Dendritic cell treated with granulocyte-macrophage colony-stimulating factor and Interleukin-4, amounts not matched to agents 40 ng/mL and 50 ng/mL, for 4 days (primary cell): ENCODE results near the gene ADSS1.

Source experiments
- H3K27ac Mint-ChIP-seq: one replicate; pipeline ENCODE4 v1.8.0; 2022; ENCODE audit warnings: mild to moderate bottlenecking, mixed read lengths
- H3K27me3 Mint-ChIP-seq: one replicate; pipeline ENCODE4 v1.8.0; 2022; ENCODE audit warnings: mild to moderate bottlenecking, mixed read lengths
- H3K36me3 Mint-ChIP-seq: one replicate; pipeline ENCODE4 v1.8.0; 2022; ENCODE audit warnings: low read depth, mixed read lengths
- H3K4me1 Mint-ChIP-seq: one replicate; pipeline ENCODE4 v1.8.0; 2022; ENCODE audit warnings: low read depth, mixed read lengths
- H3K4me3 Mint-ChIP-seq: one replicate; pipeline ENCODE4 v1.8.0; 2022; ENCODE audit warnings: mild to moderate bottlenecking, moderate library complexity, mixed read lengths
- H3K9me3 Mint-ChIP-seq: one replicate; pipeline ENCODE4 v1.8.0; 2022; ENCODE audit warnings: mixed read lengths
- intact Hi-C: fragments of 100-400 bp; cut with micrococcal nuclease; formaldehyde crosslinking; loops from one replicate; pipeline ENCODE4 v1.15.0; 2022

The ADSS1 gene

GRCh38 chr14:104710071-104710735 is 13.8 kb upstream of the ADSS1 start:
- Mint-ChIP-seq H3K36me3 (peaks cover 98% of the 10 kb centered on the region), H3K4me3 (no peak overlapping the region), H3K27me3 (no peaks in the 10 kb centered on the region), H3K27ac (no peak overlapping the region), H3K9me3 (no peaks in the 10 kb centered on the region), H3K4me1 (peaks cover 5% of the 10 kb centered on the region)
- intact Hi-C loops: no loop called here

DNA sequence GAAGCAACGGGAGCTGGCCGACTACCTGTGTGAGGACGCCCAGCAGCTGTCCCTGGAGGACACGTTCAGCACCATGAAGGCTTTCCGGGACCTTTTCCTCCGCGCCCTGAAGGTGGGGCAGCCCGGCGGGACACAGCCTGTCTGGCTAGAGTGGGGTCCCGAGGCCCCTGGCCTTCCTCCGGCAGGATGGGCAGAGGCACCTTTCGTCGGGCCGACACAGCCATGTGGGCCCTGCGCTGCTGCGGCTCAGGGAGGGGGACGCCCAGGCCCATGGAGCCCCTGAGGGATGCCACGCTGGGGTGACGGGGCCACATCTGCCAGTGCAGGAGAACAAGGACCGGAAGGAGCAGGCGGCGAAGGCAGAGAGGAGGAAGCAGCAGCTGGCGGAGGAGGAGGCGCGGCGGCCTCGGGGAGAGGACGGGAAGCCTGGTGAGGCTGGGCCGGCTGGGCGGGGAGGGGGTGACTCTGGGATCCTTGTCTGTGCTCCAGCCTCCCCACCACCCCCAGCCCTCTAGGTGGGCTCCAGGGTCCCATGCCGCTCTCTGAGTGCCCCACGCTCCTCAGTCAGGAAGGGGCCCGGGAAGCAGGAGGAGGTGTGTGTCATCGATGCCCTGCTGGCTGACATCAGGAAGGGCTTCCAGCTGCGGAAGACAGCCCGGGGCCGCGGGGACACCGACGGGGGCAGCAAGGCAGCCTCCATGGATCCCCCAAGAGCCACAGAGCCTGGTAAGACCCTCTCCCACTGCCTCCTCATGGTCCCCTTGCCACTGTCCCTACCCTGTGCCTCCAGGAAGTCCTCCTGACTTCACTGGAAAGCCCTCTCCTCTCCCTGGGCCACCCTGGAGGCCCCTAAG is 10.9 kb upstream of the ADSS1 start:
- Mint-ChIP-seq H3K4me3 (no peak overlapping the region), H3K9me3 (no peaks in the 10 kb centered on the region), H3K27me3 (no peaks in the 10 kb centered on the region), H3K4me1 (peaks cover 5% of the 10 kb centered on the region), H3K27ac (no peak overlapping the region), H3K36me3 (peaks cover 99% of the 10 kb centered on the region)
- intact Hi-C loops: no loop called here

- no peak overlapping the region for H3K27ac Mint-ChIP-seq
- no peaks in the 10 kb centered on the region for H3K27me3 Mint-ChIP-seq
- H3K36me3 Mint-ChIP-seq: peaks cover 100% of the 10 kb centered on the region
- H3K4me3 Mint-ChIP-seq: no peak overlapping the region
- intact Hi-C loops: no loop called here
- no peaks in the 10 kb centered on the region for H3K9me3 Mint-ChIP-seq
- no peaks in the 10 kb centered on the region for H3K4me1 Mint-ChIP-seq
Observed at GRCh38 chr14:104714066-104714465, 10.0 kb upstream of the ADSS1 start.

DNA sequence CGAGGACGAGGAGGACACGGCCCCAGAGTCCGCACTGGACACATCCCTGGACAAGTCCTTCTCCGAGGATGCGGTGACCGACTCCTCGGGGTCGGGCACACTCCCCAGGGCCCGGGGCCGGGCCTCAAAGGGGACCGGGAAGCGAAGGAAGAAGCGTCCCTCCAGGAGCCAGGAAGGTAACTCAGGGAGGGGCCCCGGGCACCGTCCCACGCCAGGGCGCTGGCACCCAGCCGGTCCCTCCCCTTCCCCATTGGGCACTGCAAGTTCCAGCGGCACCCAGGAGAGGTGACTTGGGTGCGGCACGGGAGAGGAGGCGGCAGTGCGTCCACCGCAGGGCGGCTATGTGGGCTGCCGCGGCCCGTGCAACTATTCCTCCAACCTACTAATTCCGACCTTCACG is 9.3 kb upstream of the ADSS1 start:
- peaks cover 100% of the 10 kb centered on the region for H3K36me3 Mint-ChIP-seq
- no peaks in the 10 kb centered on the region for H3K4me1 Mint-ChIP-seq
- intact Hi-C loops: no loop called here
- no peaks in the 10 kb centered on the region for H3K9me3 Mint-ChIP-seq
- no peaks in the 10 kb centered on the region for H3K27me3 Mint-ChIP-seq
- H3K4me3 Mint-ChIP-seq: no peak overlapping the region
- no peak overlapping the region for H3K27ac Mint-ChIP-seq

GRCh38 chr14:104715416-104715815 is 8.6 kb upstream of the ADSS1 start:
- Mint-ChIP-seq H3K36me3 (peaks cover 99% of the 10 kb centered on the region), H3K9me3 (no peaks in the 10 kb centered on the region), H3K4me1 (no peaks in the 10 kb centered on the region), H3K27me3 (no peaks in the 10 kb centered on the region), H3K4me3 (no peak overlapping the region), H3K27ac (no peak overlapping the region)
- intact Hi-C loops: no loop called here

- intact Hi-C loops: no loop called here
- Mint-ChIP-seq H3K4me3 (no peak overlapping the region), H3K27ac (no peak overlapping the region), H3K9me3 (no peaks in the 10 kb centered on the region), H3K27me3 (no peaks in the 10 kb centered on the region), H3K36me3 (peaks cover 95% of the 10 kb centered on the region), H3K4me1 (no peaks in the 10 kb centered on the region)
Observed at GRCh38 chr14:104715871-104716270, 8.2 kb upstream of the ADSS1 start.

DNA sequence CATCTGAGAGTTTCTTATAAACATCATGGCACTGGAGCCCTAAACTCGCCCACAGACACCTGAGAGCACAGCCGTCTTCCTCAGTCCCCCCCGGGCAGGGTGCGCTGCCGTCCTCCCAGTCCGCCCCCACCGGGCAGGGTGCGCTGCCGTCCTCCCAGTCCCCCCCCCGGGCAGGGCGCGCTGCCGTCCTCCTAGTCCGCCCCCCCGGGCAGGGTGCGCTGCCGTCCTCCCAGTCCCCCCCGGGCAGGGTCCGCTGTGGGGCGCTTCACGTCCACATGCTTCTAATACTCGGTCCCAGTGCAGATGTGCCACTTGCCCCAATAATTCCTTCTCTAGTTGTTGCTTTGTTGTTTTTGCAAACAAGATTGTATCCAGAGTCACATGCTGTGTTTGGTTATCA is 6.9 kb upstream of the ADSS1 start:
- no peak overlapping the region for H3K4me3 Mint-ChIP-seq

DNA sequence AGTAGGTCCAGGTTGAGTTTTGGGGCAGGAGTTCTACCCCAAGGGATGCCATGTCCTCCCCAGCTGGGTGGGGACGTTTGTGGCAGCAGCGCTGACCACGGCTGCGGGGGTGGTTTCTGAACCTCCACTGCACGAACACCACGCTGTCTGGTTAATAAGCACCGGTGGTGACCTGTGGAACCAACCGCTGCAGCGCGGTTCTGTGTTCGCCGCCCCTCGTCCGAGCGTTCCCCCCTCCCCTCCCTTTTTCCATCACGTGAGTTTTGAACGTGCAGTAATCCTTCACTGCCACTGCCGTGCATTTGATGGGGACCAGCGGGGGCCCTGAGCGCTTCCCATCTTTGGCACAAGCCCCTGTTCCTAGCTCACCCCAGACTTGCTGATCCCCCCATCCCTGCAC is 6.4 kb upstream of the ADSS1 start:
- intact Hi-C loops: no loop called here
- no peak overlapping the region for H3K4me3 Mint-ChIP-seq
- peaks cover 85% of the 10 kb centered on the region for H3K36me3 Mint-ChIP-seq
- no peaks in the 10 kb centered on the region for H3K9me3 Mint-ChIP-seq
- H3K27ac Mint-ChIP-seq: no peak overlapping the region
- peaks cover 5% of the 10 kb centered on the region for H3K4me1 Mint-ChIP-seq
- no peaks in the 10 kb centered on the region for H3K27me3 Mint-ChIP-seq

More for the DNA sequence above, 6.9 kb upstream of the ADSS1 start:
- H3K27ac Mint-ChIP-seq: no peak overlapping the region
- peaks cover 91% of the 10 kb centered on the region for H3K36me3 Mint-ChIP-seq
- no peaks in the 10 kb centered on the region for H3K4me1 Mint-ChIP-seq
- no peaks in the 10 kb centered on the region for H3K9me3 Mint-ChIP-seq
- H3K27me3 Mint-ChIP-seq: no peaks in the 10 kb centered on the region
- intact Hi-C loops: no loop called here

DNA sequence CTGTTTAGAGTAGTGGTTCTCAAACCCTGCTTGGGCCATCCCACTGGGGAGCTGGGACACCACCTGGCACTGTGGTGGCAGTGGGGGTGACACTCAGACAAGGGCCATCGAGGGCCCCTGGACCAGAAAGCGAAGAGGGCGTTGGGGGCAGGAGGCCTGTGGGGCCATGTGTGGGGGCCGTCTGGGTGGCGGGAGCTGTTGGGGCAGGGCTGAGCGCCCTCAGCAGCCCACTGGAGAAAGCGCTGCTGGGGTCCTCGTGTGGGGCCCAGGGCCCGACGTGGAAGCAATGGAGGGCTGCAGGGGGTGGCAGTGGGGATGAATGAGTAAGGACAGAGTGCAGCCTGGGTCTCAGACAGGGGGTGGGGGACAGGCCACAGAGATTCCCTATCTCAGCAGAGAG is 5.9 kb upstream of the ADSS1 start:
- H3K4me1 Mint-ChIP-seq: peaks cover 5% of the 10 kb centered on the region
- H3K4me3 Mint-ChIP-seq: no peak overlapping the region
- H3K27ac Mint-ChIP-seq: no peak overlapping the region
- H3K27me3 Mint-ChIP-seq: no peaks in the 10 kb centered on the region
- no peaks in the 10 kb centered on the region for H3K9me3 Mint-ChIP-seq
- intact Hi-C loops: no loop called here
- peaks cover 80% of the 10 kb centered on the region for H3K36me3 Mint-ChIP-seq

DNA sequence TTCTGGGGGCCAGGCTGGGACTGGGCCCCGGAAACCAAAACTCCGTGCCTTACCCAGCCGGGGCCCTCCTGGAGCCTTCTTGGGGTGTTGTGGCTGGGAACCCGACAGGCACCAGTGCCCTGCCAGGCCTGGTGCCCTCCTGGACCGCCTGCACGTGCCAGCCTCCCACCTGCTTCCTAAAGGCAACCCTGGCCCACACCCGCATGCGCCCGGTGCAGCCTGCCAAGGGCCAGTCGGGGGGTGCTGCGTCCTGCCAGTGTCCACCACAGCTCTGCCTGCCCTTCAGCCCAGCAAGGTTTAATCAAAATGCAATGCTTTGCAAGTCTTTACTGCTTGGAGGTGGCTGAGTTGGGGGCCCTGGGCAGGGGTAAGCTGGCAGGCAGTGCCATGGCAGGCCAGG is 5.2 kb upstream of the ADSS1 start:
- no peaks in the 10 kb centered on the region for H3K9me3 Mint-ChIP-seq

DNA sequence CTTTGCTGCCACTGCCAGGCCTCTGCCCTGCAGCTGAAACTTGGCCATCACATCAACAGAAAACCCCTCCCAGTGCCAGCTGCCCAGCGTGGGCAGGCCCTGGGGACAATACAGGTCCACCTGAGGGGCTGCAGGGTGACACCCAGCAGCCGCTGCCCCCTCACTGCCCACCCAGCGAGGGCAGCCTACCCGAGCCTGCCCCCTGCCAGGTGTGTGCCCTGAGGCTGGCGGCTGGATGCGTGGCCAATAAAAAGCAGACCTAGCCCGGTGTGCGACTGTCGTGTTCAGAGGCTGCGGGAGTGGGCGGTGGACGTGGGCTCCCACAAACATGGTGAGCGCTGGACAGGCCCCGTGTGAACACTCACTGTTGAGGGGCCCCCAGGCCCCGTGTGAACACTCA is 4.7 kb upstream of the ADSS1 start:
- intact Hi-C loops: no loop called here
- no peak overlapping the region for H3K27ac Mint-ChIP-seq

More for the DNA sequence above, 5.2 kb upstream of the ADSS1 start:
- no peaks in the 10 kb centered on the region for H3K27me3 Mint-ChIP-seq
- peaks cover 73% of the 10 kb centered on the region for H3K36me3 Mint-ChIP-seq
- H3K27ac Mint-ChIP-seq: no peak overlapping the region
- peaks cover 5% of the 10 kb centered on the region for H3K4me1 Mint-ChIP-seq
- no peak overlapping the region for H3K4me3 Mint-ChIP-seq
- intact Hi-C loops: no loop called here

DNA sequence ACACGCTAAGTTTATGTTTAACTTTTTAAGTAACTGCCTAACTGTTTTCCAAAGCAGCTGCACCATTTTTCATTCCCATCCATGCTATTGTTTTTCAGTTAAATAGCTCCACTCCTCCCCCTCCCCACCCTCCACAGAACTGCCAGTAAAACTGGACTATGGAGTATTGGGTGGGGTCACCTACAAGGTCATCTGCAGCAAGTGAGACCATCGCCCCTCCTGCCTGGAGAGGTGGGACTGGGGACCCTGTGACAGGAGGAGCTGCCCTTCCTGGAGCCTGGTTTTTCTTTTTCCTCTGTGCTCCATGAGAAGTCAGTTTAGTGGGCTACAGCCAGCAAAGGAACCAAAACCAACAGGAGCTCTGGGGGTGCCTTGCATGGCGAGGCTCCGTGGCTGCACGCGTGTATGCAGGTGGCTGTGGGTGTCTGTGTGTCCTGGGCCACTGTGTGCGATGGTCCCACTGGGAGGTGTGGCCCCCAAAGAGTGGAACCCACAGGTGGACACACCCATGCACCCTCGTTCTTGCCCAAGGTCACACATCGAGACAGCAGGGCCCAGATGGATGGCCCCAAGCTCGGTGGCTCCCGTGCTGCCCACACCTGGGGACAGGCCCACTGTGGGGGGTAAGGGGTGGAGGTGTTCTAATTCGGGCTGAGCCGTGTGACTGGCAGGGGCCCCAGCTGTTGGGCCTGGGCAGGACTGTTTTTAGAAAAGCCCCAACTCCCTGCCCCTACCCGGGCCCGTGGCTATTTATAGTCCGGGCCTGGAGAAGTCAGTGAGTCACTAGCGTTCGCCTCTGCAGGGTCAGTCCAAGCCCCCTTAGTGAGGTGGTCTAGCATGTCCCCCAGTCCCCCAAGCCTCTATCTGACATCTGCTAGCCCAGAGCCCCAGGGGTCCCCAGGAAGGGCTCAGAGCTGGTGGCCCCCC is 2.3 kb upstream of the ADSS1 start:
- Mint-ChIP-seq H3K9me3 (no peaks in the 10 kb centered on the region), H3K27me3 (peaks cover 15% of the 10 kb centered on the region), H3K4me3 (no peak overlapping the region), H3K36me3 (peaks cover 44% of the 10 kb centered on the region), H3K27ac (no peak overlapping the region), H3K4me1 (peaks cover 5% of the 10 kb centered on the region)
- intact Hi-C loops: no loop called here

More for the DNA sequence above, 4.7 kb upstream of the ADSS1 start:
- Mint-ChIP-seq H3K9me3 (no peaks in the 10 kb centered on the region), H3K4me3 (no peak overlapping the region), H3K4me1 (peaks cover 5% of the 10 kb centered on the region), H3K36me3 (peaks cover 68% of the 10 kb centered on the region), H3K27me3 (no peaks in the 10 kb centered on the region)

DNA sequence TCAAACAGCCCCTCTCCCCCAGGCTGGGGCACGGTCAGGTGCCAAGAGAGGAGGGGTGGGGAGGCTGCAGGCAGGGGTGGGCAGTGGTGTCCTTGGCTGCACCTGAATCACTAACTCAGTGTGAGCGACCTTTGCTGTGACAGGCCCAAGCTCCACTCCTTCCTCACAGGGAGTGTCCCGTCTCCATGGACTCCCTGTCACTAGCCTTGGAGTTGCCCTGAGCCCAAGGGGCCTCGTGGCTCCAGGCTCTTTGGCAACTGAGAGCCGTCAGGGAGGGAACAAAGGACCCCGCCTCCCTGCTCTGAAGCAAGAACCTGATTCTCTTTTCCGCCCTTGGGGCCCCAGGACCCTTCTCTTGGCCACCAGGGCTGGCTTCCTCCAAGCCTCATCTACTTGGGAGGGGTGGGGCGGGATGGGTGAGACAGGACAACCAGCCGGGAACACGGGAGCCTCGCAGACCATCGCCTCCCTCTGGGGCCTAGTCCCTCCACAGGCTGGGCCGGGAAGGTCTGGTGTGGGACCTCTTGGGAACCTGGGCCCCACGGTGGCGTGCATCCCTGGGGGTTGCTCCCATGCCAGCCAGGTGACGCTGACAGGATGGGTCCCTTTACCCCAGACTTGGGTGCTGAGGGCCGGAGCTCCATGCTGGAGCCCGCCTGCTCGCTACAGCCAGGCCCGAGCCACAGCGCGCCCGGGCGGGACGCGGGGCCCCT is 935 bp upstream of the ADSS1 start:
- peaks cover 31% of the 10 kb centered on the region for H3K36me3 Mint-ChIP-seq
- peaks cover 11% of the 10 kb centered on the region for H3K4me1 Mint-ChIP-seq
- H3K27me3 Mint-ChIP-seq: peaks cover 24% of the 10 kb centered on the region
- intact Hi-C loops: no loop called here
- H3K9me3 Mint-ChIP-seq: no peaks in the 10 kb centered on the region
- H3K27ac Mint-ChIP-seq: no peak overlapping the region
- no peak overlapping the region for H3K4me3 Mint-ChIP-seq
